GM19463 (cell line): ENCODE results near the gene IL10RB.
"Not testable (repeated sequence)": the region's sequence is repeated elsewhere in the genome, so short reads cannot be mapped to it uniquely, and the experiment has no call there.

Source experiments
- ATAC-seq: cut with Tn5 transposase; IDR thresholded peaks from one replicate; pipeline ENCODE4 v1.9.1; 2021; ENCODE audit warnings: mild to moderate bottlenecking, moderate library complexity; ENCODE audit not compliant: unreplicated experiment

Gene IL10RB

GRCh38 chr21:33240404-33240803 is 25.8 kb upstream of the IL10RB start:
- no peak for ATAC-seq

- ATAC-seq = no peak
These were observed 24.3 kb upstream of the IL10RB start for GRCh38 chr21:33241846-33242245.

- ATAC-seq = not testable (repeated sequence)
These were observed 23.3 kb upstream of the IL10RB start for GRCh38 chr21:33242846-33243245.

GRCh38 chr21:33244082-33244778 is 21.9 kb upstream of the IL10RB start:
- ATAC-seq = no peak

- ATAC-seq = no peak
These were observed 21.4 kb upstream of the IL10RB start for GRCh38 chr21:33244779-33245105.

- ATAC-seq = no peak
These were observed 20.8 kb upstream of the IL10RB start for GRCh38 chr21:33245289-33245918.

GRCh38 chr21:33246506-33246905 is 19.7 kb upstream of the IL10RB start:
- no peak for ATAC-seq

- no peak for ATAC-seq
These were observed 19.2 kb upstream of the IL10RB start for GRCh38 chr21:33246963-33247362.

GRCh38 chr21:33247599-33247998 is 18.6 kb upstream of the IL10RB start:
- ATAC-seq = no peak

GRCh38 chr21:33249331-33250002 is 16.7 kb upstream of the IL10RB start:
- ATAC-seq = no peak

GRCh38 chr21:33251119-33251518 is 15.0 kb upstream of the IL10RB start:
- no peak for ATAC-seq

GRCh38 chr21:33253382-33253781 is 12.8 kb upstream of the IL10RB start:
- not testable (repeated sequence) for ATAC-seq

GRCh38 chr21:33254766-33255165 is 11.4 kb upstream of the IL10RB start:
- no peak for ATAC-seq

- ATAC-seq = no peak
These were observed 10.8 kb upstream of the IL10RB start for GRCh38 chr21:33255404-33255803.

- no peak for ATAC-seq
These were observed 10.1 kb upstream of the IL10RB start for GRCh38 chr21:33256019-33256418.

- no peak for ATAC-seq
These were observed 8.9 kb upstream of the IL10RB start for GRCh38 chr21:33257094-33257803.

GRCh38 chr21:33258475-33258874 is 7.7 kb upstream of the IL10RB start:
- ATAC-seq = no peak

GRCh38 chr21:33259428-33259827 is 6.7 kb upstream of the IL10RB start:
- ATAC-seq = no peak

- ATAC-seq = no peak
These were observed 6.2 kb upstream of the IL10RB start for GRCh38 chr21:33259995-33260394.

- ATAC-seq = no peak
These were observed 4.5 kb upstream of the IL10RB start for GRCh38 chr21:33261635-33262034.

GRCh38 chr21:33262921-33263320 is 3.2 kb upstream of the IL10RB start:
- ATAC-seq = no peak

- no peak for ATAC-seq
These were observed 1.6 kb upstream of the IL10RB start for GRCh38 chr21:33264561-33264960.
